ENCODE measurements around the gene PCSK7.
"Not testable (repeated sequence)": the region's sequence is repeated elsewhere in the genome, so short reads cannot be mapped to it uniquely, and the experiment has no call there.

Gene PCSK7

DNA sequence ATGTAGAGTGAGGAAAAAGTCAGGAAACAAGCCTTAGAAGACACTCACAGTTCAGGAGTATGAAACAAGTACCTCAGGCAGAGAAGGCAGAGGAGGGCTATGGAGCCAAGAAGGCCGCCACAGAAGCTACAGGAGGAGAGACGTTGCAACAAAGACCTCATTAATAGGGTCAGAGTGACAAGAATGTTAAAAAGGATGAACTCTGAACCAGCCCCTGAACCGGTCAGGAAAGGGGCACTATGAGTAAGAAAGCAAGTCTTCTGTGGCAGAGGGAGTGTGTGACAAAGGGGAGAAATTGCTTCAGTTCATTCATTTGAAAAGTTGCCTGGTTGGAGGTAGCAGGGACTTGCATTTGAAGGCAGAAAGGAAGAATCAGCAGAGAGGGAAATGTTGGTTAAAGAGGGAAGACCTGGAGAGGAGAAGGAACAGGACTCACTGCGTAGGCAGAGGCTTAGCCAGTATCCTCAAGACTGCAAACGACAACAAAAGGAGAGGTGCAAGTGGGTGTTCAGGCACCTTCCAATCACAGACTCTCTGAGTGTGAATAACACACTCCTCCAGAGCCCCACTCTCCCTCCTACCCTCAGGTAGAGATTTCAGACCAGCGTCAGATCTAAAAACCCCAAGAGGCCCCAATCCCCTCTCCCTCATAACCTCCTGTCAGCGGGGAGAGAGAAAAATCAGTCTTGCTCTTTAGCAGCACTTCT is 17.3 kb downstream of the PCSK7 start:
- DNase-seq = no peak

DNA sequence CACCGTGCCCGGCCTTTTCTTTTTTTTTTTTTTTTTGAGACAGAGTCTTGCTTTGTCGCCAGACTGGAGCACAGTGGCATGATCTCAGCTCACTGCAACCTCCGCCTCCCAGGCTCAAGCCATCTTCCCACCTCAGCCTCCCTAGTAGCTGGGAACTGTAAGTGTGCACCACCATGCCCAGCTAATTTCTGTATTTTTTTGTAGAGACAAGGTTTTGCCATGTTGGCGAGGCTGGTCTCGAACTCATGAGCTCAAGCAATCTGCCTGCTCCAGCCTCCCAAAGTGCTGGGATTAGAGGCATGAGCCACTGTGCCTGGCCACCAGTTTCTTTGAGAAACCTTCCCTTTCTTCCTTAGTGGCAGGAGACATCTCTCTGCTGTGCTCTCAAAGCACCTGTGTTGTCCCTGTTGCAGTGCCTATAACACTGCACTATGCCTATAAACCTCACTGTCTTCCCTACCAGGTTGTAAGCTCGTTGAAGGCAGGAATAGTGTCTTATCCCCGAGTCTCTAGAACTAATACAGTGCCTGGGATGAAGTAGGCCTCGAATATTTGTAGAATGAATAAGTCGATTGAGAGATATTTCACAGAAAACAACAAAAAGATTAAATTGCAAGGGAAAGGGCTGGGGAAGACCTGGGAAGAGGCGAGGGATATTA is 19.0 kb downstream of the PCSK7 start:
- no peak for DNase-seq

DNA sequence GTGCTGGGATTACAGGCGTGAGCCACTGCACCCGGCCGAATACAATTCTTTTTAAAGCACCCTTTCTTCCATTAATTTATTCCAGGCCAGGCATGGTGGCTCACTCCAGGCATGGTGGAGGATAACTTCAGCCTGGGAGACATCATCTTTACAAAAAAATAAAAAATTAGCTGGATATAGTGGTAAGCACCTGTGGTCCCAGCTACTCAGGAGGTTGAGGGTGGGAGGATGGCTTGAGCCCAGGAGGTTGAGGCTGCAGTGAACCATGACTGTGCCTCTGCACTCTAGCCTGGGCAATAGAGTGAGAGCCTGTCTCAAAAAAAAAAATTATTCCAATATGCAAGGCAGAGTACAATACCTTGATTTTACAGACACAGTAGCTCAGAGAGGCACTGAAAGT is 21.3 kb downstream of the PCSK7 start:
- DNase-seq = no peak

DNA sequence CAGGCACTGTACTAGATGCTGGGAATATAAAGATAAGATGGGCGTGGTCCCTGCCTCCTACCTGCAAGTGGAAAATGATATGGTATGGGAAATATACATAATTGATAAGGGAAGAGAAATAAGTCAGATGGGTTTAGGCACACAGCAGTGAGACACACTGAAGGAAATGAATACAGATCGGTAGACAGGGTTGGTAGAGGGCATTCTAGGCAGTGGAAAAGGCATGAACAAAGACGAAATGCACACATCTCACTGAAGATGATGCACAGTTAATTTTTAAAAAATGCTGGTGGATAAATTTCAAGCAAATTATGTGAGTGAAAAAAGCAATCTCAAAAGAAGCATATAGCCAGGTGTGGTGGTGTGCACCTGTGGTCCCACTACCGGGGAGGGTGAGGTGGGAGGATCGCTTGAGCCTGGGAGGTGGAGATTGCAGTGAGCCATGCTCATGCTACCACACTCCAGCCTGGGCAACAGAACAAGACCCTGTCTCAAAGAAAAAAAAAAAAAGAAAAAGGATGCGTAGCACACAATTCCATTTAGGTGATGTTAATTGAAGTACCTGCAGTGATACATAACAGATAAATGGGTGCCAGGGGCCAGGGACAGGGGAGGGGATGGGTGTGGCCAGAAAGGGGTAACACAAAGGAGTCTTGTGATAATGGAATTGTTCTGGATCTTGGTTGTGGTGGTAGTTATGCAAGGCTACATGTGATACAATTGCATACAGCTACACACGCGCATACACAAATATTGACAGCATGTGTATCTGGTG is 22.3 kb downstream of the PCSK7 start:
- not testable (repeated sequence) for DNase-seq

DNA sequence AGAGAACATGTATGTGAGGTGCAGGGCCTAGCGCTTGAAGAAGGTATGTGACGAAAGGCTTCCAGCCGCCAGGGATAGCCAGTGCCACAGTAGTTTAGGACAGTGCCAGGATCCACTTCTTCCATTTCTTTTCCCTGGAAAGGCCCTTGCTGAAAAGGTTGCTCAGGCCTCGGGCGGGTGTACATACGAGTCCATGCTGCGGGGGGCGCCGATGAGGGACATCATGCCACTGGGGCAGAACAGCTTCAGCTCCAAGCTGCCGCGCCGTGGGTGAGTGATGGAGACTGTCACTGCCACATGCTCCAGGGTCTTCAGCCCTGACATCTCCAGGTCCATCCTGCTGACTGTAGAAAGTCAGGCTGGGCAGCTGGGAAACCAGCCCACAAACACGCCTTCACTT is 23.2 kb downstream of the PCSK7 start:
- DNase-seq = not testable (repeated sequence)

DNA sequence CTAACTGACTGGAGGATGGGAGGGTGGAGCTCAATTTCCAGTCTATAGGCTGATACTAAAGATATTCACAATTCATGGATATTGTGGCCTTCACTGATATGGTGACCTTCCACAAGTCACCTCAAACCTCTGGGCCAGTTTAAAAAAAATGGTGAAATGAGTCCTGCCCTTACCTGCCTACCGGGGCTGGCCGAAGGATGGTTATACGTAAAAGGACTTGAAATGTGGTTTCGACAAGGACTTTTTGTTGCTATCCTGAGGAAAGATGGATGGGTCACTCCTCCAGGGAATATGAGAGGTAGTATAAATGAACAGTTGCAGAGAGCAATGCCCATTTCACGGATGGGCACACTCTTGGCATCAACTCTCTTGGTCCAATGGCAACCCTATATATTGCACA is 24.4 kb downstream of the PCSK7 start:
- not testable (repeated sequence) for DNase-seq

DNA sequence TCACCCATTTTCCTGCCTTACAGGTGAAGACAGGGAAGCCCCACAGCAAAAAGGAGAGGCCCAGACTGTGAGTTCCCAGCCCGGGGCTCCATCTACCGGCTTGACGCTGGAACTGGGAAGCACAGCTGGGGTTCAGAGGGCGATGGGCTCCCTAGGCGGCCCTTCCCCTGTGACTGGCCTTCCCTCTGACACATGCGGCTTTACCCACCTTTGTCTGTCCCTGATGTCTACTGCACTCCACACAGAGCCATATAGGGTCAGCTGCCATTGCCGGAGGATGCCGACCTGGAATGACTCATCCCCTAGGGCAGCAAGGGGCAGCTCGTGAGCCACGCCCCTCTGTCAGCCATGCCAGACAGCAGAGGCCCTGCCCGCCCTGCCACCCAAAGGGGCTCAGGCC is 25.0 kb downstream of the PCSK7 start:
- not testable (repeated sequence) for DNase-seq

DNA sequence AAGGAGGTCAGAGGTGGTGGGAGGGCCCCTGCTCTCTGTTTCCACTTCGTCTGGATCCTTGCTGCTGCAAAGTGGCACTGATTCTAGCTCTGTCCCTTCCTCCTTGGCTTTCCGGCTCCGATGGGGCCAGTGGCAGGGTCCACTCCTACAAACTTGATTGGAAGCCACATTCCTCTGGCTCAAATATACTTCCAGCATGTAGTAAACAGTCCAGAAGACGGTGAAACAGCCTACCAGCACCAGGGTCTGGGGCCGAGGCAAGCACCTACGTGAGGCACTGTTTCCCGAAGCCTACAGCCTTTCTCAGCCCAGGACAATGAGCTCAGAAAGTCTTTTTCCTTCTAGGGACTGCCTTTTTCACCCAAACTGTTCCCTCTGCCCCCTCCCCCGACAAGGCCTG is 25.8 kb downstream of the PCSK7 start:
- not testable (repeated sequence) for DNase-seq

DNA sequence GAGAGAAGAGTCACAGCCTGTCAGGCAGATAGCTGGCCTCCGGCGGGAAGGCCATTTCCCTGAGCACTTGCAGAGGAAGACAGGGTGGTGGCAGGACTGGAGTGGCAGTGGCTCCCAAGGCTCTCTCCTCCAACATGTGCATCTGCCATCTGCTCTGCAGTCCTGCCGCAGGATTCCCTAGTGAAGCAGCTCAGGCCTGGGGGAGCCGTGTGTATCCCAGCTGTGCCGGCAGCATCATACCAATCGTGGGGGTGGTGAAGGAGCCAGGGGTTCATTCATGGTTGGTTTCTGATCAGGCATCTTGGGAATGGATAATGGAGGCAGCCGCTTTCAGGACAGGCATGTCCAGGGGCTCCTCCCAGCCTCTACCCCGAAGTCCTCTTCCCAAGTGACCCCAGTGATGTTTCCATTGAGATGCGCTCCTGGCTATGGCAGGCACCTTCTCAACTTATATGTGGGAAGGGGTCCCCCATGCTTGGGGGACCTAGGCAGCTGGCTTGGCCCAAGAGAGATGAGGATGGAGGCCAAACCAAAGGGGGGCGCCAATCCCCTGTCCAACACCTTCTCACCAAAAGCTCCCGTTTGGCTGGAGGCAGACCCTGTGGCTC is 26.6 kb downstream of the PCSK7 start:
- DNase-seq = no peak

DNA sequence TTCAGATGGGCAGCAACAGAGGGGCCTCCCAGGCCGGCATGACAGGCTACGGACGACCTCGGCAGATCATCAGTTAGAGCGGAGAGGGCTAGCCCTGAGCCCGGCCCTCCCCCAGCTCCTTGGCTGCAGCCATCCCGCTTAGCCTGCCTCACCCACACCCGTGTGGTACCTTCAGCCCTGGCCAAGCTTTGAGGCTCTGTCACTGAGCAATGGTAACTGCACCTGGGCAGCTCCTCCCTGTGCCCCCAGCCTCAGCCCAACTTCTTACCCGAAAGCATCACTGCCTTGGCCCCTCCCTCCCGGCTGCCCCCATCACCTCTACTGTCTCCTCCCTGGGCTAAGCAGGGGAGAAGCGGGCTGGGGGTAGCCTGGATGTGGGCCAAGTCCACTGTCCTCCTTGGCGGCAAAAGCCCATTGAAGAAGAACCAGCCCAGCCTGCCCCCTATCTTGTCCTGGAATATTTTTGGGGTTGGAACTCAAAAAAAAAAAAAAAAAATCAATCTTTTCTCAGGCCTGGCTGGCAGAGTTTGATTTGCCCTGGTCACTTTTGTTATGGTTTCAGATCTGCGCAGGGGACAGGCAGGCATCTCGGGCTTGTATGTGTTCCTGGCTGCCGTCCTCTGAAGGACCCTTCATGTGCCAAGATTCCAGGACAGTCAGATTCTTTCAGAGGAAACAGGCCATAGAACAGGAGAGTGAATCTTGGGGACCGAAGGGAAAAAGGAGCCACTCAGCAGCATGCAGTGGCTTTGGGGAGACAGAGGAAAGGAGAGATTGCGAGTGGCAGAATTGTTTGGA is 27.4 kb downstream of the PCSK7 start:
- DNase-seq = no peak

DNA sequence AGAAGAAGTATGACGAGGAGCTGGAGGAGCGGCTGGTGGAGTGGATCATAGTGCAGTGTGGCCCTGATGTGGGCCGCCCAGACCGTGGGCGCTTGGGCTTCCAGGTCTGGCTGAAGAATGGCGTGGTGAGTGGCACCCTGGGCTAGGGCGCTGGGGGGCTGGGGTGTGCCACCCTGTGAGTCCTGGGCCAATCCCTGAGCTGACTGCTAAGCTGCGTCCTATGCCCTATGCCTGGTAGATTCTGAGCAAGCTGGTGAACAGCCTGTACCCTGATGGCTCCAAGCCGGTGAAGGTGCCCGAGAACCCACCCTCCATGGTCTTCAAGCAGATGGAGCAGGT is 28.8 kb downstream of the PCSK7 start:
- DNase-seq = no peak

DNA sequence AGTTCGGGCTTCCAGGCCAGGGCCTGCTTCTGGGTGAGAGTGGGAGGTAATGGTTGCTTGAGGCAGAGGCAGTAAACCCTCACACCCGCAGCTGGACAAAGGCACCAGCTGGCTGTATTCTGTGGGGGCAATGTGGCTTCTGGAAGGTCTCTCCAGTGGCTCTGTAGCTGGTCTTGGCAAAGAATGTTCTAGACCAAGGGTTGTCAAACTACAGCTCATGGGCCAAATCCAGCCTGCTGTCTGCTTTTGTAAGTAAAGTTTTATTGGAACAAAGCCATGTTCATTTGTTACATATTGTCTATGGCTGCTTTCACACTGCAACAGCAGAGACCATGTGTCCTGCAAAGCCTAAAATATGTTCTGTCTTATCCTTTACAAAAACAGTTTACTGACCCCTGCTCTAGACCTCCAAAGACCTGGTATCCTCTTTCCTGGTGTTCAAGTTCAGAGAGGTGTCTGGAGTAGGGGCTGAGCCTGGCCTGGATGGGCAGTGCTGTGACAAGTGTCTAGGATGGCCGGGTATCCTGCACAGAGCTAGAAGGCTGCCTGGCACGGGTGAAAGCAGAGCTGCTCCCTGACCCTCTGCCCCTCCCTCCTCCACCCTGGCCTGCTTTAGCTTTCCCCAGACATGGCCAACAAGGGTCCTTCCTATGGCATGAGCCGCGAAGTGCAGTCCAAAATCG is 29.3 kb downstream of the PCSK7 start:
- no peak for DNase-seq

DNA sequence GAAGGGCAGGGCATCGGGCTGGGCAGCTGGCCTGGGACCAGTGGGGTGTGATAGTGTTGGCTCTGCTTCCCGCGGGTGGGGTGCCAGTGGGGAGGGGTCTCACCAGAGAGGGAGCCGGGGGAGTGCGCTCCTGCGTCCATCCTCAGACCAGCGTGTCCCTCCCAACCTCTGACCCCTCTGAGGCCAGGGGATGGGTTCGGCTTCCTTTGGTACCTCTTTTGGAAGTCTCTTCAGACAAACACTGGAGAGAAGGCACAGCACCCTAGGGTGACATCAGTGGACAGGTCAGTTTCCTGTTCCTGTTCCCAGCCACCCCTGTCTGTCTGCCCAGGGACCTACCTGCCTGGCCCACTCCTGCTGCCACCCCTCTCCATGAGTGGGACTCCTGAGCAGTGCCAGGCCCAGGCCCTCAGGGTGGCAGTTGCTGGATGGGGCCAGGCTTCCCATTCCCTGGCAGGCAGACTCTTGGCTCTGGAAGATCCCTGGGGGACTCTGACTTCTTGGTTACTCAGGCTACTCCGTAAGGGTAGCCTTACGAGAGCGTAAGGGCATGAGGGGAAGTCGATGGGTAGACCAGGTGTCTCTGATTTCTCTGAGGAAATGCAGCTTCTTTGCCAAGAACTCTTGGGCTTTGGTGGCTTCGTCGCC is 30.1 kb downstream of the PCSK7 start:
- DNase-seq = no peak

DNA sequence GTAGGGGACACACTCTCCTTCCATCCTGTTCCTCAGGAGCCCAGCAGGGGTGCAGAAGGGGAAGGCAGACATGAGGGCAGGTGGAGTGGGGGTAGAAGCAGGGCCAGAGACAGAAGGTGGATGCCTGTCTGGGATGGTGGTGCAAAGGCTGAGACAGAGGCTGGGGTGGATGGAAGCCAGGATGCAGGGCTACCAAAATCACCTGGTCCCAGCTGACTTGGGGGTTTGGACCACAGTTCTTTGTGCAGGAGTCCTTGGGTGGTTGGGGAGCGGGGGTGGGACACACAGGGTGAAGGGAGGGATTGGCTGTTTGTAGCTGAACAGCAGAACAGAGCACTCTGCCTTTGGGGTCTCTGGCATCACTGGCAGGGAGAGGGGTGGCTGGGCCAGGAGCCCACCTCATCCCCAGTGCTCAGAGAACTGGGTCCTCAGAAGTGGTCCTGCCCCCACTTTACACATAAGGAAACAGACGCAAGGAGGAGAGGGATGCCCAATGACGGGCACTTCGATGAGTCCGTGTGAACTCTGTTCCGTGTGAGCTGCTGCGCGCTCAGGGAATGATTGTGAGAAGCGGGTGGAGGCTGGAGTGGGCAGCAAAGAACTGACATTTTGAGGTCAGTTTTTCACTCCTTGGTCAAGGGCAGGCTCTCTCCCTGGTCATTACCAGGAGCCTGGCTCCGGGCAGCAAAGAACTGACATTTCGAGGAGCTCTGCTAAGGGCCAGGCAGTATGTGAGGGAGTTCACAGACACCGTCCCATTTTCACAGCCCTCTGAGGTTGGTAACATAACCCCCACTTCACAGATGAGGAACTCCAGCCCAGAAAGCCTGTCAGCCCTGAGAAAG is 30.8 kb downstream of the PCSK7 start:
- DNase-seq = no peak

DNA sequence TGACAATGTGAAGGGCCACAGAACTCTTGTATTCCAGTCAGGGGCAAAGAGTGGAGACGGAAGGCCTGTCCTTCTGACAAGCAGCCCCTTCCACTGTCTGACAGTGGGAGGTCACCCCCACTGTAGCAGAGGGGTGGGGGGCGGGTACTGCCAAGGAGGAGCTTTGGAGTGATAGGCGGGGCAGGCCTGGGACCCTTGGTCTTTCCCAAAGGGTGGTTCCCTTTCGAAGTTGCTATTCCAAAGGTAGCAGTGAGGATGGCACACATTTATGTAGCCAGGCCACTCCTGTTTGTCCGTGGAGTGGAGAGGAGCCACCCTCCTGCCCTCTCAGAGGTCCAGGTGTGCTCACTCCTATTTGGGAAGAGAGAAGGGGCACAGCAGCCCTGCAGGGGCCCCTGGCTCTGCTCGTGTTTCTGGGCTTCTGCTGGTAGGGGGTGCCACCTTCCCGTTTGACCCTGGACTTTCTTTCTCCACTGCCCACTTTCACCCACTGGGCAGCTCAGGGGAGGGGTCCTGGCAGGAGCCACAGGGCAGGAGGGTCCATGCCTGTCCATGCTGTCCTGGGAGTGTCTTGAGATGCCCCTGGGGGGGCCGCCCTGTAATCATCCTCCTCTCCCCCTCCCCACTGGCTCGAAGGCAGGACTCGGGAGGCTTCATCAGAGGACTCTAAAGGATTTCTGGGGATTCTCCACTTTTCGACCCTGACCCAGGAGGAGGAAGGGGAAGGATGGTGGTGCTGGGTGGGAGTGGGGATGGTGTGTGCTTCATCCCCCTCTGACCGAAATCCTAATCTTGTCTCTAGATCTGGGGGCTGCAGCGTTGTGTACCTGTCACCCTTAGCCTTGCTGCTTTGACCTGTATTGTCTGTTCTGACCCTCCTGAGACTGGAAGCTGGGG is 31.7 kb downstream of the PCSK7 start:
- DNase-seq = no peak

DNA sequence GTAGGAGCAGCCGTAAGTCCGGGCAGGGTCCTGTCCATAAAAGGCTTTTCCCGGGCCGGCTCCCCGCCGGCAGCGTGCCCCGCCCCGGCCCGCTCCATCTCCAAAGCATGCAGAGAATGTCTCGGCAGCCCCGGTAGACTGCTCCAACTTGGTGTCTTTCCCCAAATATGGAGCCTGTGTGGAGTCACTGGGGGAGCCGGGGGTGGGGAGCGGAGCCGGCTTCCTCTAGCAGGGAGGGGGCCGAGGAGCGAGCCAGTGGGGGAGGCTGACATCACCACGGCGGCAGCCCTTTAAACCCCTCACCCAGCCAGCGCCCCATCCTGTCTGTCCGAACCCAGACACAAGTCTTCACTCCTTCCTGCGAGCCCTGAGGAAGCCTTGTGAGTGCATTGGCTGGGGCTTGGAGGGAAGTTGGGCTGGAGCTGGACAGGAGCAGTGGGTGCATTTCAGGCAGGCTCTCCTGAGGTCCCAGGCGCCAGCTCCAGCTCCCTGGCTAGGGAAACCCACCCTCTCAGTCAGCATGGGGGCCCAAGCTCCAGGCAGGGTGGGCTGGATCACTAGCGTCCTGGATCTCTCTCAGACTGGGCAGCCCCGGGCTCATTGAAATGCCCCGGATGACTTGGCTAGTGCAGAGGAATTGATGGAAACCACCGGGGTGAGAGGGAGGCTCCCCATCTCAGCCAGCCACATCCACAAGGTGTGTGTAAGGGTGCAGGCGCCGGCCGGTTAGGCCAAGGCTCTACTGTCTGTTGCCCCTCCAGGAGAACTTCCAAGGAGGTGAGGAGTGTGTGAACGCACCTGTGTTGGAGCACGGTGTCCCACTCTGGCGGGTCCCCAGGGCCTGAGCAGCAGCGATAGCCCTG is 32.6 kb downstream of the PCSK7 start, which contains the start of gene TAGLN:
Gene TAGLN, plus strand, starts transcription at position 318 of the 863 bp plus-strand sequence. CDS start 3,644 bp downstream, outside the sequence.
- DNase-seq = no peak

DNA sequence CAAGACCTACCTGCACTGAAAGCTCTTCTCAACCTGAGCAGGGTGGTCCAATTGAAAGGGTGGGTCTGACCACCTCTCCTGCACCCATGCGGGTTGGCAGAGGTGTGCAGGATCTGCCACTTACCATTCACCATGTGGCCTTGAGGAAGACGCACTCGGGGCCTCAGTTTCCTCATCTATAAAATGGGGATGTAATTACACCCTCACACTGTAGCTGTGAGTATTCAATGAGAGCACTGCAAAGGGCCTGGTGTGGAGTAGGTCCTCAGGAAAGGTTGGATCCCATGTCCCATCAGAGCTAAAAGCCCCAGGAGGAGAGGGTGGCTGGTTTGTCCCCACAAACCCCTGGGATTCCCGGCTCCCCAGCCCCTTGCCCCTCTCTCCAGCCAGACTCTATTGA is 33.3 kb downstream of the PCSK7 start:
- DNase-seq = no peak

Measured in NCI-H2029 treated with DMSO at 0.1 percent for 48 hours (cell line).